Globus pallidus (tissue), 1 donor: ENCODE measurements around the gene KRTAP19-2.
"Not testable (repeated sequence)": the region's sequence is repeated elsewhere in the genome, so short reads cannot be mapped to it uniquely, and the experiment has no call there.

Source experiments
- DNase-seq: peaks from one replicate; pipeline ENCODE4 v3.0.0-alpha.2; 2015; ENCODE audit warnings: low spot score

The KRTAP19-2 gene, protein sequence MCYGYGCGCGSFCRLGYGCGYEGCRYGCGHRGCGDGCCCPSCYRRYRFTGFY

DNA sequence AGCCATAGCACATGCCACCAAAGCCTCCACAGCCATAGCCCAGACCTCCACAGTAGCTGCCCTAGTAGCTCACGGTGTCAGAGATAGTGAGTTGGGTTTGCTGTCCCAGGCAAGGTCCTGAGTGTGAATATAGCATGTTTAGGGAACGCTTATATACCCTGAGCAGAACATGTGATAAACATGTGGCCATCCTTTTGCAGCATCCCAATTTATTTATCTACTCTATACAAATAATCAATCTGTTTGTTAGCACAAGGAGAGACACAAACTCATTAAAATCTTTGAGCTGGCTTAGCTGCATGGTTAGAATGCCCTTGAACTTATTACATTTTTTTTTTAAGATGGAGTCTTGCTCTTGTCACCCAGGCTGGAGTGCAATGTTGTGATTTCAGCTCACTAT is at the start of gene KRTAP19-2:
TSS of gene KRTAP19-2 (minus strand) at position 101 of the 400 bp plus-strand sequence. CDS start at position 13, 88 bp downstream.
- no peak for DNase-seq

DNA sequence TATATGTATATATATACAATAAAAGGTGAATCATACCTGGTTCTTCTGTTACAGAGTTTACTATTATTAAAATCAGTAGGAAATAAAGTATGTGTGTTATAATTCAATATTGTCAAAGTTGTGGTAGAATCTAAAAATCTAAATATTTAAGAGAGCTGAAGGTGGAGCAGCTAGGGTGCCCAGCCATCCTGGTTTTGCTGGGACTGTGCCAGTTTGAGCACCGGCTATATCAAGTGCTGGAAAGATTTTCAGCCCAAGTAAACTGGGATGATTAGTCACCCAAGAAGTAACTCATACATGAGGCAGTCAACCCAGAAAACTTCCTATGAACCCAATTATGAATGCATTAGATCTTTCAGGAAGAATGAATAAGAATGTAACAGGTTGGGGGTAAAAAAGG is 31.6 kb upstream of the KRTAP19-2 start:
- DNase-seq: no peak

DNA sequence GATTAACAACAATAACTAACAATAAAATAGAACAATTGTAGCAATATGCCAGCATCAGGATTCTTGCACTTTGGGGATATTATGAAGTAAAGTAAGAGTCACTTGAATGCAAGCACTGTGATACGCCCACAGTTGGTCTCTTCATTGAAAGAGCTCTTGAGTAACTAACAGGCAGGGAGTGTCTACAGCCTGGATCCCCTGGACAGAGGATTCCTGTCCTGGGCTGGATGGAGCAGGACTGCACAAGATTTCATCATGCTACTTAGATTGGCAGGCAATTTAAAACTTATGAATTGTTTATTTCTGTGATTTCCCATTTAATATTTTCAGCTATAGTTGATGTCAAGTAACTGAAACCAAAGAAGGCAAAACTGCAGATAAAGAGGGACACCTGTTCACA is 28.4 kb upstream of the KRTAP19-2 start:
- no peak for DNase-seq

DNA sequence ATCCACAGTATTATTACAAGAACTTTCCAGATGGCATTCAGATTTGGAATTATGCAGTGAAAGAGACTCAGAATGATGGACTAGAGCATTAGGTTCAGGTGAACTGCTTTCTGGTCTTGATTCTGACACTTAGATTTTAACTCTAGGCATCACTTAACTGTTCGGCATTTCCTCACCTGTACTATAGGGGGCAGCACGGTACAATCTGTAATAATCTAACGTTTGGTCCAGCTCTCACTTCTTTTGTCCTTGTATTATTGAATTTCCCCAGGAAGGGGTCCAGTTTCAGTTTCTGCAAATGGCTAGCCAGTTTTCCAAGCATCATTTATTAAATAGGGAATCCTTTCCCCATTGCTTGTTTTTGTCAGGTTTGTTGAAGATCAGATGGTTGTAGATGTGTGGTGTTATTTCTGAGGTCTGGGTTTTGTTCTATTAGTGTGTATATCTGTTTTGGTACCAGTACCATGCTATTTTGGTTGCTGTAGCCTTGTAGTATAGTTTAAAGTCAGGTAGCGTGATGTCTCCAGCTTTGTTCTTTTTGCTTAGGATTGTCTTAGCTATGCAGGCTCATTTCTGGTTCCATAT is 18.5 kb upstream of the KRTAP19-2 start:
- DNase-seq: not testable (repeated sequence)

DNA sequence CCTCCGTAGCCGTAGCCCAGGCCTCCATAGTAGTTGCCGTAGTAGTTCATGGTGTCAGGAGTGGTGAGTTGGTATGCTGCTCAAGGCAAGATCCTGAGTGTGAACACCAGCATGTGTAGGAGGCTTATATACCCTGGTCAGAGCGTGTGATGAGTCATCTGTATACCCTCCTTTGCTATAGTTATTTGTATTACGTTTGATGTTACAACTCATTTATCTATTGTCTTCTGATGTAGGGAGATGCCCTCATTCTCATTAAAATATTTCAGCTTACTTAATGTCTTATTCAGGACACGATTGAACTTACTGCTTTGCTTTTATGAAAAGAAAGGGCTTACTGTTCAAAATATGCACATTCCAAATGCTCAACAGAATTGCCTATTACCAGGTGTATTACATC is 14.8 kb upstream of the KRTAP19-2 start, which contains the start of gene KRTAP19-5:
TSS of gene KRTAP19-5 (minus strand) at position 101 of the 400 bp plus-strand sequence. CDS start at position 50, 51 bp downstream.
- DNase-seq: no peak

DNA sequence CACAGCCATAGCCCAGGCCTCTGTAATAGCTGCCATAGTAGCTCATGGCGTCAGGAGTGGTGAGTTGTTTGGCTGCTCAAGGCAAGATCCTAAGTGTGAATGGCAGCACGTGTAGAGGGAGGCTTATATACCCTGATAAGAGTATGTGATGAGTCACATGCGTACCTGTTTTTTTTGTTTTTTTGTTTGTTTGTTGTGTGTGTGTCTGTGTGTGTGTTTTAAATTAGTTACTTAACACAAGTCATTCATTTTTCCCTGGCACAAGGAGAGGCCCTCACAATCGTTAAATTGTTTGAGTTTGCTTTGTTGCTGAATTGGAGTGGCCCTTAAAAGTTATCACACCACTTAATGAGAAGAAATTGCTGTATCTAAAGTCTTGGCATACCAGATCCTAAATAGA is 9.8 kb upstream of the KRTAP19-2 start, which contains the start of gene KRTAP19-4:
TSS of gene KRTAP19-4 (minus strand) at position 101 of the 400 bp plus-strand sequence. CDS start at position 46, 55 bp downstream.
- no peak for DNase-seq

DNA sequence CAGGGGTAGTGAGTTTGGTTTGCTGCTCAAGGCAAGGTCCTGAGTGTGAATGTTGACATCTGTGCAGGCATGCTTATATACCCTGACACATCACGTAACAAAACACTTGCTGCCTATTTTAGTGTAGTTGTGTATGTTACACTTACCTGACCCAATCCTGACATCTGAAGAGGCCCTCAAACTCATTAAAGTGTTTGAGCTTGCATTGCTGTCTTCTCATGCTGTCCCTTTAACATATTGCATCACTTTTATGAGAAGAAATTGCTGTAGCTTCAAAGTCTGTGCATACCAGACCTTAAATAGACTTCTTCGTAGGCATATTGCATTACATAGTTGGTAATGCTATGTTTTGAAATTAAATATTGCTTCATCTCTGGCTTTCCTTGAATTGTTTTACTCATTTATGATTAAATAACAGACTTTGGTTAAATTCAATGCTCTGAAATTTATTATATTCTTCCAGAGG is 4.8 kb upstream of the KRTAP19-2 start, which contains the start of gene KRTAP19-3:
TSS of gene KRTAP19-3 (minus strand) at position 51 of the 466 bp plus-strand sequence. CDS start 56 bp downstream, outside the sequence.
- no peak for DNase-seq

DNA sequence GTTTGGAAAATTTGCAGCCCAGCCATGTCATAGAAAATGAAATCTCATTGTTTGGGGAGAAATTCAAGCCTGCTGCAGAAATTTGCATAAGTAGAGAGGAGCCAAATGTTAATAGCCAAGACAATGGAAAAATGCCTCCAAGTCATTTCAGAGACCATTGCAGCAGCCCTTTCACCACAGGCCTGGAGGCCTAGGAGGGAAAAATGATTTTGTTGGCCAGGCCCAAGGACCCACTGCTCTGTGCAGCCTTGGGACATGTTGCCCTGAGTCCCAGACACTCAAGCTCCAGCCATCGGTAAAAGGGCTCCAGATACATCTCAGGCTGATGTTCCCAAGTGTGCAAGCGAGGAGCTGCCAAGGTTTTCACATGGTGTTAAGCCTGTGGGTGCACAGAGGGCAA is 1.1 kb downstream of the KRTAP19-2 start:
- no peak for DNase-seq

DNA sequence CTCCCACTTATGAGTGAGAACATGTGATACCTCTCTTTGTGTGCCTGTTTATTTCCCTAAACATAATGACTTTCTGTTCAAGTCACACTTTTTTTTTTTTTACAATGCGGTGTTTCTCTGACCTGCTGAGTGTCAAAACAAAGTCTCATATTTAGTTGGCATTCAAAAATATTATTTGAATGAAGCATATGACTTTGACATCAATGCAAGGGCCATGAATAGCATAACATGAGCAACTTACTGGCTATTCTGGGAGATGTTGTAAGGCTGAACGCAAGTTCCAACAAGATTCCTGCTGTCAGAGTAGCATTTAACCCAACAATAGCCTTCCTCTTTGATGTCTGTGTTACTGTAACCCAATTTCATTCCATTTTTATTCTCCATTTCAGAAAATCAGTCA is 5.1 kb downstream of the KRTAP19-2 start:
- DNase-seq: no peak

DNA sequence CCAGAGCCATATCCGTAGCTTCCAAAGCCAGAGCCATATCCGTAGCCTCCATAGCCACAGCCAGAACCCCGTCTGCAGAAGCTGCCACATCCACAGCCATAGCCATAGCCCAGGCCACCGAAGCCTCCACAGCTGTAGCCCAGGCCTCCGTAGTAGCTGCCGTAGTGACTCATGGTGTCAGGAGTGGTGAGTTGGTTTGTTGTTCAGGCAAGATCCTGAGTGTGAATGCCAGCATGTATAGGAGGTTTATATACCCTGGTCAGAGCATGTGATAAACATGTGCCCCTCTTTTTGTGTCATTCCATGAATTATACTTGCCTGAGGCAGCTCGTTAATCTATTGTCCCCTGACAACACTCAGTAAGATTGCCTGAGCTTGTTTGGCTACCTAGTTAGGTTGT is 7.1 kb downstream of the KRTAP19-2 start, which contains the start of gene KRTAP19-1:
TSS of gene KRTAP19-1 (minus strand) at position 223 of the 400 bp plus-strand sequence. CDS start at position 173, 50 bp downstream.
- DNase-seq: no peak

DNA sequence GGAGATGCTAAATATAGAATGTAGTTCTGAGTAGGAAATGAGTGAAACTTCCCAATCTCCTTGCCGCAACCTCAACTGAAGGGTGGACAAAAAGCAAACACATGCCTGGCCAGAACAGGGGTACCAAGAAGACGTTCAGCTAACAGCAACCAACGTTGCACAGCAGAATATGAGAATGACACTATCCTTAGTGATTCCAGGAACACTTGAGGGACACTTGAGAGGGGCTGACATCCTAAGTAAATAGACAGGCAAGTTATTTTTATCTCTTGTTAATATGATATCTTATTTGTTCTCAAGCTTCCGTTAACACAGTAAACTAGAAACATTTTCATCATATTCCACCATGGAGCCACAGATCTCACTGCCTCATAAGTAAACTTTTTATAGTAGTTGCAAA is 8.0 kb downstream of the KRTAP19-2 start:
- no peak for DNase-seq

DNA sequence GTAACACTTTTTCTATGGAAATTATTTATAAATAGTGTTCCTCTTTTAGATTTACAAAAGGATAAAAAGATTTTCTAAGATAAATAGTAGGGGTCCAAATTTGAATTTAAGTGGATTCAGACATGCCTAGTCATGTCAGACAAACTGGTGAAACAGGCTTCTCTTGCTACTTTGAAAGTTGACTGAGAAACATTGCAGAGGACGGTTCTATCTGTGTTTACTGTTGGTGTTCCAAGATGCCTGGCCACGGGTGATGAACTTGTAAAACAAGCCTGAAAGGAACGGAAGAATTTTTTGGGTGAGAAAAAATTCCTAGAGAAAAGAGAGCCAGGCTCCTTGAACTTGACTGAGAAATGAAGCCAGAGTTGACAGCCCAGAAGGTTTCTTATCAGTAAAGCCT is 9.2 kb downstream of the KRTAP19-2 start:
- no peak for DNase-seq

DNA sequence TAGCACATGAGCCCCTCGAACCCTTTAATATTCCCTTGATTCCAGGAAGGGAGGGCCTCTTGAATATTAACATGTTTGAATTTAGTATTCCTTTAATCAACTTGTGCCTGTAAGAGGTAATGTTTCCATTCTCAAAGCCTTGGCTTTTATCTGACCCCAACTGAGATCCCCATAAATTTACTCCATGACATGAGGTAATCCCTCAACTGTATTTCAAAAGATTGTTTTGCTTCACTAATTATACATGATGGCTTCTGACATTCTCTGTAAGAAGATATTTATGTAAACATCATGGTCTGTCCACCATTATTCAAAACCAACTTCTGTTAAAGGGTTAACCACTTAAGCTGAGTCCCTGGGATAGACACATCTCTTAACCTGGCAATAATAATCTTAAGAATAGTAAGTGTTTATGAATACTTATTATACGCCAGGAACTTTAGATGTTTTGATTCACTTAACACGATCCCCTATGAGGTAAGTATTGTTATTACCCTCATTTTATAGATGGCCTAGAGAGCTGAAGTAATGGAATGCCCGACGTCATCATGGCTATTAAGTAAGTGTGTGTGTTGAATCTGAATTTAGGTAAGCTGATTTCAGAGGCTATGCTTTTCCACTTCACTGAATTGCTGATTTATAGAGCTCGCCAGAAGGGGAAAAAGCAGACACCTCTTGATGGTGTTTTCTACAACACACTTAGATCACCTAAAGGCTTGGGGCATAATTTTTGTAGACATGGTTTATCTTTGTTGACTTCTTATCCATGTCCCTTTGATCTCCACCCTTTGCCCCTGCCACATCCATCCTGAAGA is 18.1 kb downstream of the KRTAP19-2 start:
- DNase-seq: no peak

DNA sequence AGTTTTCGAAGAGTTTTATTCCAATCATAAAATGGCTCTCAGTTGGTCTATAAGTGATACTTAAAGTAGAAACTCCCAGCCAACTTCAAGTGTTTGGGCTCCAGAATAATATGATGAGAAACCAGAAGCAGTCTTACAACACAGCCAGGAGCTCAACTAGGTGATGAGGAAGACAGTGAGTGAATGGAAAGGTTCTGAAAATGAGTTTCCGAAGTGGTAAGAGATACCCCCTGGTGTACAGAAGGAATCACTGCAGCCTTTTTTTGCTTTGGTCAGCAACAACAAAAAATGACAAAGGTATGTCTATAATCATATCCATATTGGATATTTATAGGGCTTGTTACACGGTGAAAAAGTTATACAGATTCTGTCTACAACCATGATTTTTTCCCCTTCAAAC is 23.5 kb downstream of the KRTAP19-2 start:
- DNase-seq: no peak

DNA sequence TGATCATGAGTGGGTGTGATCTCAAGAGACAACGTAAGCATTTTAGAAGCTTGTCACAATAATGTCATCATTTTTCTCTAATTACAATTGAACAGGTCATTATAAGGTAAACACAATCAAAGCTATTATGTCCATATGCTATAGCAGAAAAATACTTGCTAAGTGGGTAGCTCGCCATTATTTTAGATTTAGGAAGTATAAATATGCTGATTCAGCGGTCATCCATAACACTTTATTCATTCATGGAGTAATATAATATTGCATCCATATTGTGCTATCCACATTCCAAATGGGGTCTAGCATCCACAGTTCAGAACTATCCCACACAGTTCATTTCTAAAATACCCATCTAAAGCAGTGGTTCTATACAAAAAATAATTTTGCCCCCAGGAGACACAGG is 38.7 kb downstream of the KRTAP19-2 start:
- no peak for DNase-seq

DNA sequence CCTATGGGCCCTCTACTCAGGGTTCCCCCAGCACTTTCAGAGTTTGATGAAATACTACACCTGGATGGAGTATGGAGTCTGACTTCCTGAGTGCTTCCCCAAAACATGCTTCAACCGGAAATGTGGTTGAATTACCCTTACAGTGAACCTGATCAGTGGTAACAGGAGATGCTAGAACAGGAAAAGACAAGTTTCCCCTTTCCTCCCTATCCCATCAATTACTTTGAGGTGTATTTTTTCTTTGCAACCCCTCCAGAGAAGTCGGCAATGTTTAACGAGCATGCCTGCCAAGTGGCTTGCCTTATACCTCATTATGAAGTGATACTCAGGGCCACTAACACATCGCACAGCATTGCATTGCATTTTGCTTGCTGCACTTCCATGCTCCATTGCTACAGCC is 40.2 kb downstream of the KRTAP19-2 start:
- no peak for DNase-seq

DNA sequence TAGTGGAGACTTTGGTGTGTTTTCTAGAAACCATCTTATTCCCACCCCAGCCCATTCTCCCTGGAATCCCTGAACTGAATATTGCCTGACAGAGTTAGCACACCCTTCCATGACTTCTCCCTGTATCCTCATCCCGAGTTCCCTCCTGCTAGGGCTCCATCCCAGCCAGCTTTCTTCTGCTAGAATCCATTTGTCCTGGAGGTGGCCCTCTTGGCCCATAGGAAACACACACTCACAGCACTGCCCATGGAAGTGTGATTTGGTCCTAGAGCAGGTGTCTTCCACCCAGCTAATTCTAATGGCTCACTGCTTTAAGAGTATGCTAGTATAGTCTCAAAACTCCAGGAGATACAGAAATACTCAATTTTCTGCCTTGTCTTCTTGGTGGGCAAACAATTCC is 43.0 kb downstream of the KRTAP19-2 start:
- DNase-seq: no peak

DNA sequence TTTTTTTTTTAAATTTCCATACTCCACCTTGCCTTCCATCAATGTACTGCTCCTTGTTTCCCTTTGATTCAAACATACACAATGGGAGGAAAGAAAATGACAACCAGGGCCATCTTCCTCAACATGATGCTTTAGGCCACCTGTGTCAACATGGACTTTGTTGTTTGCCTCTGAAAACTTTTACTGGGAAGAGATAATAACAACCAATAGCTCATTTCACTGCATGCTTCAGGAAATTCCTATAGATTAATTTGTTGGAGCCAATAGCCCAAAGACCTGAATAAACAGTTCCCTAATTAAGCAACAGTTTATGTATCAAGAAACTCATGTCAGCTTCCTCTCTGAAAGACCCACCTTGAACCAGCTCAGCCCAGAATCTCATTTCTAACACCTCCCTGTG is 44.0 kb downstream of the KRTAP19-2 start:
- no peak for DNase-seq

DNA sequence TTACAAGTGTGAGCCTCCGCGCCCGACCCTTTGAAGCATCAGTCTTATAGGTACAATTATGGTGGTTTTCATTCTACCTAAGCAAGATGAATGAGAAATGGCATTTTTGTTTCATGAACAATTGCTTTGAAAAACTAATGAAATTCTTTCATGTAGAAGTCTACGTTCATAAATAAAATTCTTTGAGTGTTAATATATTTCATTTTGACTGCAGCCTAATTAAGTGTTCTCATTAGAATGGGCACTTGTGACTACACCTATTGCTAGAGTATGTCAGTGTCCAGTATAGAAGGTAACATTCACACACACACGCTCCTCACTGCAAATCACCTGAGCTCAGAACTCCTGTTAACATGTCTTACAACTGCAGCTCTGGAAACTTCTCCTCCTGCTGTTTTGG is 47.3 kb downstream of the KRTAP19-2 start, which contains the start of gene KRTAP15-1:
TSS of gene KRTAP15-1 (plus strand) at position 301 of the 400 bp plus-strand sequence. CDS start at position 354, 53 bp downstream.
- DNase-seq: no peak
